T1000 (cell line): ENCODE data around the gene EYA4.
"Not testable (repeated sequence)": the region's sequence is repeated elsewhere in the genome, so short reads cannot be mapped to it uniquely, and the experiment has no call there.

ENCODE experiments used
- DNase-seq: peaks from one replicate; lab custom pipeline; 2025; ENCODE audit warnings: mixed read lengths; lab: John Stamatoyannopoulos, UW

EYA4 gene

GRCh38 chr6:133352046-133352445, 110.9 kb downstream of the EYA4 start:
- DNase-seq: no peak

- DNase-seq: no peak
Measured at GRCh38 chr6:133353061-133353460, 111.9 kb downstream of the EYA4 start.

- DNase-seq: no peak
Measured at GRCh38 chr6:133355922-133356321, 114.8 kb downstream of the EYA4 start.

- no peak for DNase-seq
Measured at GRCh38 chr6:133358574-133359150, 117.5 kb downstream of the EYA4 start.

- DNase-seq: no peak
Measured at GRCh38 chr6:133359256-133359655, 118.1 kb downstream of the EYA4 start.

GRCh38 chr6:133359760-133360159, 118.6 kb downstream of the EYA4 start:
- DNase-seq: no peak

- no peak for DNase-seq
Measured at GRCh38 chr6:133360194-133360593, 119.0 kb downstream of the EYA4 start.

GRCh38 chr6:133362813-133363212, 121.7 kb downstream of the EYA4 start:
- no peak for DNase-seq

- no peak for DNase-seq
Measured at GRCh38 chr6:133368664-133369063, 127.5 kb downstream of the EYA4 start.

- no peak for DNase-seq
Measured at GRCh38 chr6:133369773-133370272, 128.7 kb downstream of the EYA4 start.

GRCh38 chr6:133376743-133377142, 135.6 kb downstream of the EYA4 start:
- DNase-seq: no peak

- DNase-seq: no peak
Measured at GRCh38 chr6:133377219-133377618, 136.1 kb downstream of the EYA4 start.

- no peak for DNase-seq
Measured at GRCh38 chr6:133380047-133380446, 138.9 kb downstream of the EYA4 start.

GRCh38 chr6:133380723-133381122, 139.6 kb downstream of the EYA4 start:
- no peak for DNase-seq

GRCh38 chr6:133388731-133389130, 147.6 kb downstream of the EYA4 start:
- DNase-seq: no peak

GRCh38 chr6:133390168-133390567, 149.0 kb downstream of the EYA4 start:
- no peak for DNase-seq

GRCh38 chr6:133392015-133392414, 150.9 kb downstream of the EYA4 start:
- no peak for DNase-seq

GRCh38 chr6:133392641-133393040, 151.5 kb downstream of the EYA4 start:
- no peak for DNase-seq

- no peak for DNase-seq
Measured at GRCh38 chr6:133393891-133394290, 152.7 kb downstream of the EYA4 start.

- DNase-seq: no peak
Measured at GRCh38 chr6:133394630-133395029, 153.5 kb downstream of the EYA4 start.

GRCh38 chr6:133396233-133396983, 155.3 kb downstream of the EYA4 start:
- no peak for DNase-seq

- DNase-seq: no peak
Measured at GRCh38 chr6:133396984-133397348, 155.8 kb downstream of the EYA4 start.

- not testable (repeated sequence) for DNase-seq
Measured at GRCh38 chr6:133397601-133398000, 156.4 kb downstream of the EYA4 start.

- DNase-seq: no peak
Measured at GRCh38 chr6:133399426-133399825, 158.3 kb downstream of the EYA4 start.
